Astrocyte (in vitro differentiated cells and primary cell): ENCODE data around the gene PPP4R4. TPM values are rescaled to one million over a fixed set of nuclear protein-coding genes. Genes with fewer than 3 reads are reported as not detected.

Source experiments
- DNase-seq: peaks from one replicate; pipeline ENCODE4 v3.0.0-alpha.2; 2010; ENCODE audit warnings: low read depth
- FAIRE-seq: peaks from 2 replicates; lab custom pipeline; 2011; peaks lifted over from hg19 to GRCh38; lab: Jason Lieb, UNC
- H2AFZ ChIP-seq: 2 replicates; pipeline ENCODE4 v1.6.0; 2012; ENCODE audit warnings: low read depth, low read length, inconsistent platforms
- H3K27ac ChIP-seq: 2 replicates; pipeline ENCODE4 v1.5.1; 2011; ENCODE audit warnings: low read depth, low read length, inconsistent platforms
- H3K27me3 ChIP-seq: 2 replicates; pipeline ENCODE4 v1.6.0; 2011; ENCODE audit warnings: low read length, inconsistent platforms; ENCODE audit not compliant: insufficient read depth
- H3K36me3 ChIP-seq: 2 replicates; pipeline ENCODE4 v1.5.1; 2011; ENCODE audit warnings: low read length, inconsistent platforms; ENCODE audit not compliant: insufficient read depth
- H3K4me1 ChIP-seq: 2 replicates; pipeline ENCODE4 v1.5.1; 2011; ENCODE audit warnings: low read length, inconsistent platforms; ENCODE audit not compliant: insufficient read depth
- H3K4me2 ChIP-seq: 2 replicates; pipeline ENCODE4 v1.6.0; 2012; ENCODE audit warnings: low read length, inconsistent platforms
- H3K4me3 ChIP-seq: 2 replicates; pipeline ENCODE4 v1.5.1; 2011; ENCODE audit warnings: low read depth, mild to moderate bottlenecking, low read length, inconsistent platforms; ENCODE audit not compliant: insufficient read depth
- H3K79me2 ChIP-seq: 2 replicates; pipeline ENCODE4 v1.6.0; 2012; ENCODE audit warnings: mild to moderate bottlenecking, low read length, inconsistent platforms; ENCODE audit not compliant: insufficient read depth
- H3K9ac ChIP-seq: 2 replicates; pipeline ENCODE4 v1.6.0; 2012; ENCODE audit warnings: mild to moderate bottlenecking, low read length, inconsistent platforms
- H3K9me3 ChIP-seq: 2 replicates; pipeline ENCODE4 v1.5.1; 2012; ENCODE audit warnings: low read depth, mild to moderate bottlenecking, low read length, inconsistent platforms; ENCODE audit not compliant: insufficient read depth
- H4K20me1 ChIP-seq: 2 replicates; pipeline ENCODE4 v1.6.0; 2012; ENCODE audit warnings: low read length, inconsistent platforms; ENCODE audit not compliant: insufficient read depth
- H3K27ac Mint-ChIP-seq: one replicate; pipeline ENCODE4 v1.8.0; 2021; ENCODE audit warnings: mild to moderate bottlenecking, mixed read lengths; ENCODE audit not compliant: unreplicated experiment
- H3K27me3 Mint-ChIP-seq: one replicate; pipeline ENCODE4 v1.8.0; 2021; ENCODE audit warnings: low read depth, mixed read lengths; ENCODE audit not compliant: unreplicated experiment
- H3K36me3 Mint-ChIP-seq: one replicate; pipeline ENCODE4 v1.8.0; 2021; ENCODE audit warnings: low read depth, mixed read lengths; ENCODE audit not compliant: unreplicated experiment
- H3K4me1 Mint-ChIP-seq: one replicate; pipeline ENCODE4 v1.8.0; 2021; ENCODE audit warnings: low read depth, mixed read lengths; ENCODE audit not compliant: unreplicated experiment
- H3K4me3 Mint-ChIP-seq: one replicate; pipeline ENCODE4 v1.8.0; 2021; ENCODE audit warnings: mild to moderate bottlenecking, moderate library complexity, mixed read lengths; ENCODE audit not compliant: unreplicated experiment
- H3K9me3 Mint-ChIP-seq: one replicate; pipeline ENCODE4 v1.8.0; 2021; ENCODE audit warnings: mild to moderate bottlenecking, mixed read lengths; ENCODE audit not compliant: unreplicated experiment
- CTCF ChIP-seq: IDR thresholded peaks from 2 replicates; pipeline ENCODE4 v1.5.1; 2011; ENCODE audit warnings: low read depth, mild to moderate bottlenecking, inconsistent platforms, low read length, moderate library complexity; ENCODE audit not compliant: insufficient read depth
- EZH2 ChIP-seq: IDR thresholded peaks from 2 replicates; pipeline ENCODE4 v1.6.1; 2012; ENCODE audit warnings: mild to moderate bottlenecking, low read length, inconsistent platforms; ENCODE audit not compliant: insufficient read depth
- total RNA-seq: library from RNA; stranded (reverse); gene quantifications from 2 replicates; pipeline ENCODE4 v1.2.1, GENCODE V29; 2021

The PPP4R4 gene
- total RNA-seq, 1 donor from 2014 or later: 6.0 TPM

DNA sequence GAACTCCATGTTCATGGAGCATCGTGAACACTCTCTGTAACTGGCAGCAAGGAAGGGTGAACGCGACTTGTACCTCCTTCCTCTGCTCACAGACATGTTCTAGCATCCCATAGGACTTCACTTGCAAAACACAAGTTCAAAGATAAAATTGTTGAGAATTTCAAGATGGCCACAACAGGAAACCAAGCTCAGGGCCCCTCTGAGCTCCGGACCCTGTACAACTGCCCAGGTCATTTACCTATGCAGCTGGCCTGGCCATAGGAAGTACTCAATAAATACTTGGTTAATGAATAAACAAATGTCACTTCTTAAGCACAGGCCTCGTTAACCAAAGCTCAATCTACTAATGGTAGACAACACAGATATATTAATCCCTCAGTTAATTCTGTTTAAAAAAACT lies 11.7 kb upstream of the PPP4R4 start:
- Histone ChIP-seq H3K4me2 (no peak overlapping the region), H3K36me3 (no peaks in the 10 kb centered on the region), H4K20me1 (no peaks in the 10 kb centered on the region), H3K9ac (no peak overlapping the region), H3K79me2 (no peaks in the 10 kb centered on the region), H3K9me3 (no peaks in the 10 kb centered on the region), H3K4me3 (no peak overlapping the region), H2AFZ (no peak overlapping the region), H3K27me3 (peaks cover 29% of the 10 kb centered on the region), H3K27ac (no peak overlapping the region), H3K4me1 (peaks cover 2% of the 10 kb centered on the region)
- H3K4me1 Mint-ChIP-seq: peaks cover 5% of the 10 kb centered on the region
- H3K9me3 Mint-ChIP-seq: no peaks in the 10 kb centered on the region
- no peak overlapping the region for H3K27ac Mint-ChIP-seq
- peaks cover 24% of the 10 kb centered on the region for H3K27me3 Mint-ChIP-seq
- H3K36me3 Mint-ChIP-seq: peaks cover 2% of the 10 kb centered on the region
- no peak for FAIRE-seq
- TF ChIP-seq CTCF (no peak), EZH2 (no peak)
- no peak overlapping the region for H3K4me3 Mint-ChIP-seq
- no peak for DNase-seq

DNA sequence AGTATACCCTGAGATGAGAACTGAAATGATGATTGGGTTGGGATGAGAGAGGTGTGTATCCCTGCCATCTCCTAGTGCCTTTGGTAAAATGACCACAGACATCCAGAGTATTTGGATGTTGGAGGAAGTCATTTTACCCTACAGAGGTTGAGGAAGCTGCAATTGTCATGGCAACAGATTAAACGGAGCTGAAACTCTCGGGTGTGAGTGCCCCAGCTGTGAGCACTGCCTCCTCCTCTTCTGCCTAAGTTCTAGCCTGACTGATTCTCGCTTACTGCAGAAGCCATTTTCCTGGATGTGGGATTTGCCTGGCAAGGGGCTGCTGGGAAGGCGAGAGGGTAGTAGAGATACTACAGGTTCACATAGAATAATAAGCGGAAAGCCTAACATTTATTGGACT lies 10.3 kb upstream of the PPP4R4 start:
- H3K27me3 Mint-ChIP-seq: peaks cover 18% of the 10 kb centered on the region
- no peak overlapping the region for H3K4me3 Mint-ChIP-seq
- peaks cover 2% of the 10 kb centered on the region for H3K4me1 ChIP-seq
- no peaks in the 10 kb centered on the region for H4K20me1 ChIP-seq
- peaks cover 27% of the 10 kb centered on the region for H3K27me3 ChIP-seq
- no peak overlapping the region for H3K27ac ChIP-seq
- no peaks in the 10 kb centered on the region for H3K9me3 Mint-ChIP-seq
- FAIRE-seq: no peak
- H3K4me2 ChIP-seq: no peak overlapping the region
- no peak overlapping the region for H2AFZ ChIP-seq
- H3K36me3 Mint-ChIP-seq: no peaks in the 10 kb centered on the region
- no peaks in the 10 kb centered on the region for H3K79me2 ChIP-seq
- no peak for DNase-seq
- H3K4me3 ChIP-seq: no peak overlapping the region
- no peak for TF ChIP-seq EZH2
- TF ChIP-seq CTCF: no peak
- H3K9ac ChIP-seq: no peak overlapping the region
- H3K36me3 ChIP-seq: no peaks in the 10 kb centered on the region
- no peak overlapping the region for H3K27ac Mint-ChIP-seq
- H3K4me1 Mint-ChIP-seq: peaks cover 5% of the 10 kb centered on the region
- no peaks in the 10 kb centered on the region for H3K9me3 ChIP-seq

DNA sequence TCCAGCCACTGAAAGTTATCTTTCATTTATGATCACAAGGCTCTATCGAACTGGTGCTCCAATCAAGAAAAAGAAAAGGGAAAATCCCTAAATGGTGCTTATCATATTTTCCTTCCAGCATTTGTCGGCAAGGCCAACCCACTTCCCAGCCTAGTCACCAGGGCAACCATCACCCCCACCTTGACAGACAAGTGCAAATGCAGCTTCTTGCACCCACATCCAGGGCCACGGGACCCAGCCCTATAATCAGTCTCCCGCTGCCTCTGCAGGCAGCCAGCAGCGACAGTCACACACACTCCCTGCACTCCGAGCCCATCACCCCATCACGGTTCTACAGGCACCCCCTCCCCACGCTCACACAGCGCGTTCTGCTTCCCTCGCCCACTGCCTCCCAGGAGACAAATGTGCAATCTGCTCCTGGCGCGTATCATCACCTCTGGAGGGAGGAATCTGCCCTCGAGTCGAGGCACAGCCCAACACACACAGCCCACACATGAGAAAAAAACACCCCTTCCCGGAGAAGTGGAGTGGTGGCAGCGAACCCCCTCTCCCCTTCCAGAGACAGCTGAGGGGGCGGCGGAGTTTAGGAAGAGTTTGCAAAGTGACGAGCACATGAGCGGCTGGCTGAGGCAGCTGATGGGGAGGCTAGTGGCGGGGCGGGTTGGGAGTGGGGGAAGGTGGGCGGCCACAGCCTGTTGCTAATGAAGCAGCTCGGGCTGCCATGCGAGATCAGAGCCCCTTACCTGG lies 9.3 kb upstream of the PPP4R4 start:
- Histone ChIP-seq H3K79me2 (no peaks in the 10 kb centered on the region), H3K9me3 (no peaks in the 10 kb centered on the region), H2AFZ (peak overlapping the region; percentile 34), H3K27me3 (peaks cover 27% of the 10 kb centered on the region), H3K4me2 (peak overlapping the region; percentile 52), H3K4me1 (peaks cover 2% of the 10 kb centered on the region), H3K4me3 (no peak overlapping the region), H3K36me3 (no peaks in the 10 kb centered on the region), H3K9ac (no peak overlapping the region), H4K20me1 (no peaks in the 10 kb centered on the region), H3K27ac (no peak overlapping the region)
- no peak overlapping the region for H3K27ac Mint-ChIP-seq
- FAIRE-seq (no peak), DNase-seq (no peak)
- TF ChIP-seq CTCF (no peak), EZH2 (no peak)
- peaks cover 18% of the 10 kb centered on the region for H3K27me3 Mint-ChIP-seq
- H3K9me3 Mint-ChIP-seq: no peaks in the 10 kb centered on the region
- H3K36me3 Mint-ChIP-seq: no peaks in the 10 kb centered on the region
- no peak overlapping the region for H3K4me3 Mint-ChIP-seq
- peaks cover 5% of the 10 kb centered on the region for H3K4me1 Mint-ChIP-seq
